ENCODE data around the gene AGMO. TPM values are rescaled to one million over a fixed set of nuclear protein-coding genes. Genes with fewer than 3 reads are reported as not detected.

AGMO gene
- total and polyA plus RNA-seq, 4 donors: 21.6 to 46.6 (median 31.6) TPM

GRCh38 chr7:15419596-15419995, 142.2 kb downstream of the AGMO start:
- Histone ChIP-seq H3K9me3 (ENCODE audit: control insufficient read depth in 4 of 4, low read length in 3 of 4) (peaks cover 0 to 2% (median 0%) of the 10 kb centered on the region in 4 donors), H3K36me3 (ENCODE audit: control insufficient read depth in 4 of 4, insufficient read depth in 3 of 4, low read depth in 1 of 4, low read length in 3 of 4) (peaks cover 0 to 4% (median 4%) of the 10 kb centered on the region in 4 donors), H3K27me3 (ENCODE audit: control insufficient read depth in 4 of 4, insufficient read depth in 4 of 4, low read length in 3 of 4) (no peaks in the 10 kb centered on the region), H3K4me3 (ENCODE audit: low read depth in 1 of 3, low read length in 3 of 3) (no peak overlapping the region), H3K27ac (ENCODE audit: low read depth in 1 of 2, low read length in 2 of 2) (no peak overlapping the region), H3K9ac (ENCODE audit: low read depth in 1 of 2, low read length in 2 of 2) (no peak overlapping the region), H3K4me1 (ENCODE audit: control insufficient read depth in 4 of 4, insufficient read depth in 4 of 4, low read length in 3 of 4) (peaks cover 0 to 6% (median 0%) of the 10 kb centered on the region in 4 donors)
- TF ChIP-seq EGR1 (IDR thresholded peaks at IDR 0.05; ENCODE audit: low read depth in 2 of 2) (no peak), TAF1 (conservative IDR thresholded peaks at IDR 0.05) (no peak), MAX (IDR thresholded peaks at IDR 0.05) (no peak), REST (IDR thresholded peaks at IDR 0.05) (no peak), RXRA (IDR thresholded peaks at IDR 0.05) (no peak), FOXA2 (IDR thresholded peaks at IDR 0.05) (no peak), SP1 (IDR thresholded peaks at IDR 0.05) (no peak), HNF4G (IDR thresholded peaks at IDR 0.05) (no peak), YY1 (IDR thresholded peaks at IDR 0.05) (no peak), JUND (IDR thresholded peaks at IDR 0.05) (no peak), GABPA (IDR thresholded peaks at IDR 0.05 in 1 of 2, conservative IDR thresholded peaks at IDR 0.05 in 1 of 2) (no peak), RAD21 (IDR thresholded peaks at IDR 0.05) (no peak), HNF4A (conservative IDR thresholded peaks at IDR 0.05) (no peak), ZBTB33 (IDR thresholded peaks at IDR 0.05) (no peak), NR2F2 (IDR thresholded peaks at IDR 0.05) (no peak), CTCF (IDR thresholded peaks at IDR 0.05; ENCODE audit: low read depth, low read length, missing input control) (no peak), FOXA1 (IDR thresholded peaks at IDR 0.05) (no peak), ATF3 (IDR thresholded peaks at IDR 0.05) (no peak)
- no peak for DNase-seq (ENCODE audit: low spot score)
- WGBS: 79% methylated on average over 2 of the region's 2 CpGs

Data from liver (tissue), 9 donors.